K562 (cell line): ENCODE data around the gene LGSN. TPM values are rescaled to one million over a fixed set of nuclear protein-coding genes. Genes with fewer than 3 reads are reported as not detected.

Experiments
- ATAC-seq: fragments of 200-7000 bp; cut with Tn5 transposase; 3 replicates; pipeline ENCODE4 v1.9.1; 2020; ENCODE audit warnings: moderate library complexity
- BruUV-seq: library from RNA; stranded (reverse); fragments of 400-500 nt; replicated peaks from 2 replicates; lab custom pipeline; 2021; lab: Mats Ljungman, UMichigan
- CTCF ChIA-PET: fragments of 300-600 bp; formaldehyde crosslinking; extraction: SDS; loops from one replicate; lab custom pipeline; 2021; ENCODE audit warnings: low intra/inter-chr PET ratio; lab: Yijun Ruan, JAX
- POLR2A ChIA-PET: fragments of 300-600, 350-650 bp; sonication (Branson Sonifier 250); formaldehyde crosslinking; extraction: SDS; loops from one replicate; lab custom pipeline; 2021; ENCODE audit warnings: antibody characterized with exemption, inconsistent platforms; lab: Yijun Ruan, JAX
- DNase-seq, 4 experiments: peaks; one replicate each; pipeline versions ENCODE4 v3.0.0 to v3.0.0-alpha.2; 2011 to 2018; ENCODE audit warnings: low spot score in 3 of 4, mixed read lengths in 3 of 4; ENCODE audit errors: extremely low read depth in 1 of 4
- FAIRE-seq: peaks from 2 replicates; lab custom pipeline; 2011; peaks lifted over from hg19 to GRCh38; lab: Jason Lieb, UNC
- H2AFZ ChIP-seq: 2 replicates; pipeline ENCODE4 v1.6.0; 2011; ENCODE audit warnings: low read depth, low read length, control low read depth, inconsistent platforms
- H3K27ac ChIP-seq: fragments of 200-600 bp; 3 replicates; pipeline ENCODE4 v1.8.0; 2011; ENCODE audit warnings: low read depth, mild to moderate bottlenecking, control low read depth, inconsistent platforms, low read length, moderate library complexity, mixed read lengths; ENCODE audit errors: extremely low read depth
- H3K27me3 ChIP-seq, 2 experiments: fragments of 300-600 bp in 1 of 2; 2 replicates in 1 of 2; 3 replicates in 1 of 2; pipeline versions ENCODE4 v1.6.0 to v1.8.0; 2011; ENCODE audit warnings: inconsistent platforms in 2 of 2, low read length in 2 of 2, mild to moderate bottlenecking in 1 of 2, mixed read lengths in 1 of 2, moderate library complexity in 1 of 2; ENCODE audit not compliant: control insufficient read depth in 2 of 2, insufficient read depth in 2 of 2
- H3K36me3 ChIP-seq: fragments of 300-600 bp; 3 replicates; pipeline ENCODE4 v1.8.0; 2011; ENCODE audit warnings: mild to moderate bottlenecking, low read length, inconsistent platforms; ENCODE audit not compliant: control insufficient read depth, insufficient read depth
- H3K4me1 ChIP-seq, 2 experiments: fragments of 200-600 bp in 1 of 2; replicated peaks in 1 of 2; 2 replicates in 1 of 2; 3 replicates in 1 of 2; pipeline versions ENCODE4 v1.5.1 to v1.8.0; 2011; ENCODE audit warnings: inconsistent platforms in 2 of 2, low read length in 2 of 2, mild to moderate bottlenecking in 1 of 2, mixed read lengths in 1 of 2, moderate library complexity in 1 of 2; ENCODE audit not compliant: control insufficient read depth in 2 of 2, insufficient read depth in 2 of 2
- H3K4me2 ChIP-seq: 2 replicates; pipeline ENCODE4 v1.6.1; 2011; ENCODE audit warnings: low read length, control low read depth, inconsistent platforms, mixed read lengths; ENCODE audit not compliant: insufficient read depth
- H3K4me3 ChIP-seq: fragments of 200-600 bp; sonication (generic), shearing (Covaris generic); 2 replicates; pipeline ENCODE4 v1.5.1; 2016; ENCODE audit warnings: control low read depth, inconsistent platforms
- H3K79me2 ChIP-seq: fragments of 200-600 bp; 3 replicates; pipeline ENCODE4 v1.8.0; 2011; ENCODE audit warnings: low read length, inconsistent platforms; ENCODE audit not compliant: control insufficient read depth, insufficient read depth
- H3K9ac ChIP-seq, 2 experiments: 2 replicates each; pipeline versions ENCODE4 v1.6.0 to v1.6.1; 2011; ENCODE audit warnings: low read depth in 2 of 2, low read length in 2 of 2, control low read depth in 1 of 2, inconsistent platforms in 1 of 2, mild to moderate bottlenecking in 1 of 2, mixed read lengths in 1 of 2; ENCODE audit not compliant: insufficient read depth in 1 of 2
- H3K9me1 ChIP-seq: one replicate; pipeline ENCODE4 v1.6.0; 2011; ENCODE audit warnings: inconsistent platforms, mild to moderate bottlenecking, low read length, moderate library complexity; ENCODE audit not compliant: control insufficient read depth, insufficient read depth
- H3K9me3 ChIP-seq: replicated peaks from 2 replicates; pipeline ENCODE4 v1.5.1; 2011; ENCODE audit warnings: low read depth, low read length, inconsistent platforms; ENCODE audit not compliant: control insufficient read depth, insufficient read depth
- H4K20me1 ChIP-seq: replicated peaks from 2 replicates; pipeline ENCODE4 v1.6.1; 2011; ENCODE audit warnings: low read length, inconsistent platforms, mixed read lengths; ENCODE audit not compliant: control insufficient read depth, insufficient read depth
- BRD9 ChIP-seq: fragments of 450-650 bp; IDR thresholded peaks from 2 replicates; pipeline ENCODE4 v1.6.1; 2018; ENCODE audit warnings: low read depth; ENCODE audit not compliant: partially characterized antibody
- CBX3 ChIP-seq, 2 experiments: IDR thresholded peaks; 1 replicate in 1 of 2; 2 replicates in 1 of 2; pipeline ENCODE4 v1.6.1; 2012; ENCODE audit warnings: inconsistent platforms in 2 of 2, low read length in 2 of 2, borderline replicate concordance in 1 of 2, control low read depth in 1 of 2
- CCAR2 ChIP-seq: fragments of 200-400 bp; formaldehyde crosslinking; IDR thresholded peaks from 2 replicates; pipeline ENCODE4 v1.6.1; 2017; ENCODE audit warnings: mild to moderate bottlenecking, low read depth, low read length
- CCNT2 ChIP-seq: IDR thresholded peaks from 2 replicates; pipeline ENCODE4 v1.6.1; 2011; ENCODE audit warnings: borderline replicate concordance, low read depth, mild to moderate bottlenecking, moderate library complexity, mixed read lengths, low read length; ENCODE audit not compliant: insufficient read length; ENCODE audit errors: extremely low read depth
- HNRNPL ChIP-seq: fragments of 200-400 bp; formaldehyde crosslinking; IDR thresholded peaks from 2 replicates; pipeline ENCODE4 v1.6.1; 2017; ENCODE audit warnings: low read depth, mild to moderate bottlenecking, low read length
- LEF1 ChIP-seq: fragments of 450-650 bp; IDR thresholded peaks from 2 replicates; pipeline ENCODE4 v1.6.1; 2016; ENCODE audit warnings: mild to moderate bottlenecking
- MCM3 ChIP-seq: fragments of 450-650 bp; IDR thresholded peaks from 2 replicates; pipeline ENCODE4 v1.6.1; 2016
- NEUROD1 ChIP-seq: fragments of 150-350 bp; IDR thresholded peaks from 2 replicates; pipeline ENCODE4 v1.6.1; 2014; ENCODE audit warnings: borderline replicate concordance, low read length, low read depth; ENCODE audit not compliant: partially characterized antibody
- OTX1 ChIP-seq: fragments of 450-650 bp; formaldehyde crosslinking; IDR thresholded peaks from 2 replicates; pipeline ENCODE4 v1.4.0; 2022; ENCODE audit warnings: mild to moderate bottlenecking
- RAD51 ChIP-seq: fragments of 450-650 bp; IDR thresholded peaks from 2 replicates; pipeline ENCODE4 v1.7.1; 2016; ENCODE audit warnings: low read depth, mild to moderate bottlenecking, borderline replicate concordance
- RBM39 ChIP-seq: fragments of 200-400 bp; formaldehyde crosslinking; optimal IDR thresholded peaks from 2 replicates; pipeline ENCODE3; 2018; ENCODE audit warnings: low read depth, low read length
- ZNF274 ChIP-seq: IDR thresholded peaks from 2 replicates; pipeline ENCODE4 v1.6.1; 2011; ENCODE audit warnings: low read depth, mild to moderate bottlenecking, low read length, moderate library complexity, borderline replicate concordance
- WGBS: fragments of 100-300 bp; shearing (Covaris generic); methylation state at CpG from one replicate; pipeline ENCODE4 v1.1.6; 2016; ENCODE audit warnings: low coverage, mixed read lengths; ENCODE audit not compliant: insufficient coverage; ENCODE audit errors: missing lambda C conversion rate; 5-methylcytosine and 5-hydroxymethylcytosine counted together
- in situ Hi-C: fragments of 300-500 bp; cut with MboI; formaldehyde crosslinking; loops from 4 replicates; pipeline ENCODE4 v1.15.0; 2018; ENCODE audit warnings: inconsistent platforms, mixed read lengths
- intact Hi-C: fragments of 100-400 bp; cut with micrococcal nuclease; formaldehyde crosslinking; loops from 2 replicates; pipeline ENCODE4 v1.14.2; 2022
- polyA plus RNA-seq, 8 experiments: library from polyadenylated mRNA; depleted of rRNA in 4 of 8; stranded (reverse) in 5 of 8; unstranded in 3 of 8; fragments of >200 nt; fragmentation: Nextera tagmentation in 2 of 8; fragmentation: Illumina TruSeq in 1 of 8; extraction: Ambion mirVana in 2 of 8; extraction: Trizol in 1 of 8; gene quantifications; 2 replicates each; pipeline versions ENCODE4 v1.2.1 to v1.2.3, GENCODE V29; 2011 to 2014; ENCODE audit warnings: inconsistent platforms in 1 of 8, missing spikeins in 1 of 8
- total RNA-seq, 7 experiments: library from RNA; depleted of rRNA in 6 of 7; stranded (reverse); fragments of >200 nt in 6 of 7; fragmentation: Illumina TruSeq in 2 of 7; extraction: Trizol in 2 of 7; gene quantifications; 2 replicates each; pipeline versions ENCODE4 v1.2.1 to v1.2.3, GENCODE V29; 2011 to 2021; ENCODE audit warnings: low replicate concordance in 1 of 7
- TF ChIP-seq, protein P1 (sequence below): sonication (generic); formaldehyde crosslinking; IDR thresholded peaks from 2 replicates; pipeline ENCODE4 v1.8.1; 2023; ENCODE audit warnings: mild to moderate bottlenecking, missing genetic modification reagents
- TF ChIP-seq, protein P2 (sequence below): fragments of 250-450 bp; sonication (Bioruptor Pico); IDR thresholded peaks from 2 replicates; pipeline ENCODE4 v1.8.0; 2021; ENCODE audit warnings: moderate library complexity, mild to moderate bottlenecking, inconsistent platforms
- TF ChIP-seq, protein P3 (sequence below): fragments of 250-450 bp; sonication (Bioruptor Pico); IDR thresholded peaks from 2 replicates; pipeline ENCODE4 v1.5.0; 2021
- TF ChIP-seq, protein P4 (sequence below): fragments of 250-450 bp; sonication (Bioruptor Pico); IDR thresholded peaks from 2 replicates; pipeline ENCODE4 v1.8.0; 2021; ENCODE audit warnings: moderate library complexity, mild to moderate bottlenecking, inconsistent platforms
- TF ChIP-seq, protein P5 (sequence below): fragments of 450-650 bp; formaldehyde crosslinking; conservative IDR thresholded peaks from 2 replicates; pipeline ENCODE4 v1.4.0; 2022; ENCODE audit warnings: mild to moderate bottlenecking, missing genetic modification characterization

Gene LGSN
- total and polyA plus RNA-seq, 9 of the 15 experiments (the other 6 are each of a cell fraction or from before 2014, with no cell fraction given) = 0.01 TPM; not detected in 8

DNA sequence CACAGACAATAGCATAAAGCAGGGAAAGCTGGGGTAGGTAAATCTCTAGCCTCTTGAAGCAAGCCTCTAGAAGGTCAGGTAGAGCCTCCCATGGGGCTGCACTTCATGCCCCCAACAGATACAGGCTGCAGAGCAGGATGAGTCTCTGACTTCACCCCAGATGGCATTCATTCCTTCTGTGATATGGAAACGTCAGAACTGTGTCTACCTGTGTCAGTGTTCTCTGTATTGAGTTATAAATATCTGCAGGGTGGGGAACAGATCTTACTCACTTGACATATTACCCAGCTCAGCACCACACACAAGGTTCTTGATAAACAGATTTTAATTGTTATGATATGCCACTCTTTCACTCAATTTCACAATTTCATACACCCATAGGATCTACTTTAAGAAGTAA is 2.1 kb downstream of the LGSN start (continued):
- TF ChIP-seq MCM3 = no peak

DNA sequence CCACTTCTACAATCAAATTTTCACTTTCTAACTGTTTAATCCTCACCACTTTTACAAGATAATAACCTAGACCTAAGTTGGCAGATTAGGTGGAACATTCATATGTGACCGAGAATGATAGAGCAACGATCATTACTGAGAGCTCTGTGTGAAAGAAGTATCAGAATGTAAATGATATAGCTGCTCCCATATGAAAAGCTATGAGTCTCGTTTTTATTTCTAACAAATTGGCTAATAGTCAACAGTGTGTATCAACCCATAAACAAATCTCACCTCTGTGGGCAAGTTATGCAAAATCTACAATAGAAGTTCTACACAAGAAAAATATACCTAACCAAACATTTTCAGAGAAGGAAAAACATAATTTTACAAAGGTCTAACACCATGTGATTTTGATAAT is 3.7 kb downstream of the LGSN start:
- no TSS peak for BruUV-seq
- TF ChIP-seq MCM3 (no peak), RAD51 (no peak), CBX3 (IDR thresholded peaks at IDR 0.05; ENCODE audit: borderline replicate concordance in 1 of 2, low read length in 2 of 2) (no peak), LEF1 (no peak), BRD9 (no peak), RBM39 (no peak), OTX1 (CRISPR knock-in tag) (no peak), NEUROD1 (no peak), CCAR2 (no peak), ZNF274 (no peak), CCNT2 (no peak), HNRNPL (no peak)
- TF ChIP-seq, protein P1, sequence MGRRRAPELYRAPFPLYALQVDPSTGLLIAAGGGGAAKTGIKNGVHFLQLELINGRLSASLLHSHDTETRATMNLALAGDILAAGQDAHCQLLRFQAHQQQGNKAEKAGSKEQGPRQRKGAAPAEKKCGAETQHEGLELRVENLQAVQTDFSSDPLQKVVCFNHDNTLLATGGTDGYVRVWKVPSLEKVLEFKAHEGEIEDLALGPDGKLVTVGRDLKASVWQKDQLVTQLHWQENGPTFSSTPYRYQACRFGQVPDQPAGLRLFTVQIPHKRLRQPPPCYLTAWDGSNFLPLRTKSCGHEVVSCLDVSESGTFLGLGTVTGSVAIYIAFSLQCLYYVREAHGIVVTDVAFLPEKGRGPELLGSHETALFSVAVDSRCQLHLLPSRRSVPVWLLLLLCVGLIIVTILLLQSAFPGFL (CRISPR knock-in tag) = no peak
- TF ChIP-seq, protein P2, sequence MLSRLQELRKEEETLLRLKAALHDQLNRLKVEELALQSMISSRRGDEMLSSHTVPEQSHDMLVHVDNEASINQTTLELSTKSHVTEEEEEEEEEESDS (CRISPR knock-in tag) = no peak
- TF ChIP-seq, protein P3, sequence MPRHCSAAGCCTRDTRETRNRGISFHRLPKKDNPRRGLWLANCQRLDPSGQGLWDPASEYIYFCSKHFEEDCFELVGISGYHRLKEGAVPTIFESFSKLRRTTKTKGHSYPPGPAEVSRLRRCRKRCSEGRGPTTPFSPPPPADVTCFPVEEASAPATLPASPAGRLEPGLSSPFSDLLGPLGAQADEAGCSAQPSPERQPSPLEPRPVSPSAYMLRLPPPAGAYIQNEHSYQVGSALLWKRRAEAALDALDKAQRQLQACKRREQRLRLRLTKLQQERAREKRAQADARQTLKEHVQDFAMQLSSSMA = no peak
- TF ChIP-seq, protein P4, sequence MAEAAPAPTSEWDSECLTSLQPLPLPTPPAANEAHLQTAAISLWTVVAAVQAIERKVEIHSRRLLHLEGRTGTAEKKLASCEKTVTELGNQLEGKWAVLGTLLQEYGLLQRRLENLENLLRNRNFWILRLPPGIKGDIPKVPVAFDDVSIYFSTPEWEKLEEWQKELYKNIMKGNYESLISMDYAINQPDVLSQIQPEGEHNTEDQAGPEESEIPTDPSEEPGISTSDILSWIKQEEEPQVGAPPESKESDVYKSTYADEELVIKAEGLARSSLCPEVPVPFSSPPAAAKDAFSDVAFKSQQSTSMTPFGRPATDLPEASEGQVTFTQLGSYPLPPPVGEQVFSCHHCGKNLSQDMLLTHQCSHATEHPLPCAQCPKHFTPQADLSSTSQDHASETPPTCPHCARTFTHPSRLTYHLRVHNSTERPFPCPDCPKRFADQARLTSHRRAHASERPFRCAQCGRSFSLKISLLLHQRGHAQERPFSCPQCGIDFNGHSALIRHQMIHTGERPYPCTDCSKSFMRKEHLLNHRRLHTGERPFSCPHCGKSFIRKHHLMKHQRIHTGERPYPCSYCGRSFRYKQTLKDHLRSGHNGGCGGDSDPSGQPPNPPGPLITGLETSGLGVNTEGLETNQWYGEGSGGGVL = no peak
- TF ChIP-seq, protein P5, sequence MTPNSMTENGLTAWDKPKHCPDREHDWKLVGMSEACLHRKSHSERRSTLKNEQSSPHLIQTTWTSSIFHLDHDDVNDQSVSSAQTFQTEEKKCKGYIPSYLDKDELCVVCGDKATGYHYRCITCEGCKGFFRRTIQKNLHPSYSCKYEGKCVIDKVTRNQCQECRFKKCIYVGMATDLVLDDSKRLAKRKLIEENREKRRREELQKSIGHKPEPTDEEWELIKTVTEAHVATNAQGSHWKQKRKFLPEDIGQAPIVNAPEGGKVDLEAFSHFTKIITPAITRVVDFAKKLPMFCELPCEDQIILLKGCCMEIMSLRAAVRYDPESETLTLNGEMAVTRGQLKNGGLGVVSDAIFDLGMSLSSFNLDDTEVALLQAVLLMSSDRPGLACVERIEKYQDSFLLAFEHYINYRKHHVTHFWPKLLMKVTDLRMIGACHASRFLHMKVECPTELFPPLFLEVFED (CRISPR knock-in tag) = no peak

More for the DNA sequence above, 3.7 kb downstream of the LGSN start:
- Histone ChIP-seq H3K9ac (no peak overlapping the region), H4K20me1 (no peaks in the 10 kb centered on the region), H2AFZ (no peak overlapping the region), H3K79me2 (no peaks in the 10 kb centered on the region), H3K27me3 (no peaks in the 10 kb centered on the region), H3K9me1 (no peaks in the 10 kb centered on the region), H3K36me3 (no peaks in the 10 kb centered on the region), H3K9me3 (no peaks in the 10 kb centered on the region), H3K27ac (no peak overlapping the region), H3K4me1 (no peaks in the 10 kb centered on the region), H3K4me2 (no peak overlapping the region), H3K4me3 (no peak overlapping the region)
- in situ Hi-C loops (no loop called here), intact Hi-C loops (no loop called here)
- ATAC-seq (no peak), FAIRE-seq (no peak), DNase-seq (no peak)
- 0% methylated on average over 3 of the region's 3 CpGs for WGBS
- CTCF ChIA-PET = no interaction called here
- POLR2A ChIA-PET = interaction anchor here (0.6 kb wide), 1 partner anchor 9 kb away, joined by 3 read pairs; no protein-coding TSS in a partner anchor
